B cell (primary cell): Measurements from ENCODE around the gene FOXA3.

Experiments used
- EZH2 ChIP-seq: IDR thresholded peaks from 2 replicates; pipeline ENCODE4 v1.6.1; 2012; ENCODE audit warnings: borderline replicate concordance, low read depth, mild to moderate bottlenecking, moderate library complexity, low read length; ENCODE audit not compliant: insufficient read depth, poor library complexity, severe bottlenecking
- TF ChIP-seq, protein P1 (sequence below): fragments of 200-600 bp; IDR thresholded peaks from one replicate; pipeline ENCODE4 v1.8.0; 2022; ENCODE audit warnings: antibody characterized with exemption, mild to moderate bottlenecking

DNA sequence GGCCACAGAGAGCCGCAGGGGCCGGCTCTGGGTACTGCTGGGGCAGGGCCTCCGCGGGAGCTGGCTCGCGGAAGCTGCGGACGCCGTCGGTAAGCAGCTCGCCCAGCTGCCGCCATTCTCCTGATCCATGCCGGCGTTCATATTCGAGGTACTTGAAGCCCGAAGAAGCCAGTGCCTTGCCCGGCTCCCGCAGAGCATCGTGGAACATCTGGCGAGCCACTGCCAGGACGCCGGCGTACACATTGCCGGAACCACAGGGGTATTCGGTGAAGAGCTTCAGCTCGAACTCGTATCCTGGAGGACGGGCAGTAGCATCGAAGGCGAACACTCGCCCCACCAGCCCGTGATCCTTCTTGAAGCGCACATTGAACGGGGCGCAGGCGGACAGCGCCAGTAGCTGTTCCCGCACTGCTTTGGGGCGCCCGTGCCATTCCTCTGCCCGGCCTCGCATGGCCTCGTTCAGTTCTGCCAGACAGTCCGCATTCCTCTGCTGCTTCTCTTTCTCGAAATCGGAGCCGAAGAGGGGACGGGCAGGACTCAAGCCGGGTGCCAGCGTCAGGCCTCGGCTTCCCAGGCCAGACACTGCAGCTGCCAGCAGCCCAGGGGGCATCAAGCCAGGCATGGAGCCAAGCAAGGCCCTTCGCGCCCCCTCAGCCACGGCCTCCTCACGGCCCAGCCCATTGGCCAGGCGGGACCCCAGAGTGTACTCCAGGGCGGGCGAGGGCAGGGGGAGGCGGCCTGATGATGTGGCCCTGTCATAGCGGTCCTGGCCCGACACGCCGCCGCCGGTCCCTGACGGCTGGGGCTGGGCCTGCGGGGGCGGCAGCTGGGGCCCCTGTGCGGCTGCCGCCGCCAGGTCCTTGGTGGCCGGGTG is 20.8 kb downstream of the FOXA3 start:
- TF ChIP-seq, protein P1, sequence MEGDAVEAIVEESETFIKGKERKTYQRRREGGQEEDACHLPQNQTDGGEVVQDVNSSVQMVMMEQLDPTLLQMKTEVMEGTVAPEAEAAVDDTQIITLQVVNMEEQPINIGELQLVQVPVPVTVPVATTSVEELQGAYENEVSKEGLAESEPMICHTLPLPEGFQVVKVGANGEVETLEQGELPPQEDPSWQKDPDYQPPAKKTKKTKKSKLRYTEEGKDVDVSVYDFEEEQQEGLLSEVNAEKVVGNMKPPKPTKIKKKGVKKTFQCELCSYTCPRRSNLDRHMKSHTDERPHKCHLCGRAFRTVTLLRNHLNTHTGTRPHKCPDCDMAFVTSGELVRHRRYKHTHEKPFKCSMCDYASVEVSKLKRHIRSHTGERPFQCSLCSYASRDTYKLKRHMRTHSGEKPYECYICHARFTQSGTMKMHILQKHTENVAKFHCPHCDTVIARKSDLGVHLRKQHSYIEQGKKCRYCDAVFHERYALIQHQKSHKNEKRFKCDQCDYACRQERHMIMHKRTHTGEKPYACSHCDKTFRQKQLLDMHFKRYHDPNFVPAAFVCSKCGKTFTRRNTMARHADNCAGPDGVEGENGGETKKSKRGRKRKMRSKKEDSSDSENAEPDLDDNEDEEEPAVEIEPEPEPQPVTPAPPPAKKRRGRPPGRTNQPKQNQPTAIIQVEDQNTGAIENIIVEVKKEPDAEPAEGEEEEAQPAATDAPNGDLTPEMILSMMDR, result no peak
- TF ChIP-seq EZH2, result no peak
